Tibial nerve (tissue), 4 donors: ENCODE data around the gene ANGPTL2. TPM values are rescaled to one million over a fixed set of nuclear protein-coding genes. Genes with fewer than 3 reads are reported as not detected.

Experiments used
- DNase-seq, 2 donors: peaks; one replicate each; pipeline ENCODE4 v3.0.0-alpha.2; 2019; ENCODE audit warnings: low spot score in 2 of 2
- H3K27ac ChIP-seq, 4 donors: fragments of 200-600 bp; sonication (generic) in 3 of 4; one replicate each; pipeline ENCODE4 v1.5.1; 2017 to 2019; ENCODE audit warnings: mild to moderate bottlenecking in 1 of 4
- H3K27me3 ChIP-seq, 2 donors: fragments of 200-600 bp; sonication (generic) in 1 of 2; one replicate each; pipeline versions ENCODE4 v1.5.1 to v1.6.0; 2017 to 2019
- H3K36me3 ChIP-seq, 3 donors: fragments of 200-600 bp; sonication (generic); one replicate each; pipeline ENCODE4 v1.5.1; 2018 to 2019
- H3K4me1 ChIP-seq, 4 donors: fragments of 200-600 bp; sonication (generic) in 3 of 4; one replicate each; pipeline ENCODE4 v1.5.1; 2017 to 2019
- H3K4me3 ChIP-seq, 4 donors: fragments of 200-600 bp; sonication (generic) in 3 of 4; one replicate each; pipeline ENCODE4 v1.5.1; 2017 to 2019; ENCODE audit warnings: mild to moderate bottlenecking in 1 of 4, moderate library complexity in 1 of 4
- H3K9me3 ChIP-seq, 4 donors: fragments of 200-600 bp; sonication (generic) in 3 of 4; one replicate each; pipeline ENCODE4 v1.5.1; 2017 to 2019
- CTCF ChIP-seq, 5 experiments: fragments of 200-600 bp in 3 of 5; fragments of 450-650 bp in 2 of 5; sonication (generic) in 3 of 5; IDR thresholded peaks; one replicate each; pipeline ENCODE4 v1.5.1; 2016 to 2019; ENCODE audit warnings: antibody characterized with exemption in 5 of 5, mild to moderate bottlenecking in 3 of 5, moderate library complexity in 2 of 5
- EP300 ChIP-seq, 2 donors: sonication (generic); formaldehyde crosslinking; IDR thresholded peaks; one replicate each; pipeline ENCODE4 v1.6.1; 2017; ENCODE audit warnings: antibody characterized with exemption in 2 of 2, mild to moderate bottlenecking in 1 of 2
- POLR2A ChIP-seq, 2 donors: fragments of 450-650 bp; IDR thresholded peaks; one replicate each; pipeline ENCODE4 v1.6.1; 2017; ENCODE audit warnings: antibody characterized with exemption in 2 of 2, mild to moderate bottlenecking in 2 of 2, moderate library complexity in 2 of 2
- WGBS, 2 donors: methylation state at CpG; one replicate each; pipeline ENCODE4 v1.1.5; 2018; 5-methylcytosine and 5-hydroxymethylcytosine counted together
- total RNA-seq, 4 donors: library from RNA; depleted of rRNA; stranded (reverse); fragments of >200 nt; gene quantifications; one replicate each; pipeline ENCODE4 v1.1.0, GENCODE V29; 2016

Gene ANGPTL2
- total RNA-seq, 4 donors from 2014 or later: 34.5 to 64.1 (median 47.1) TPM

- Histone ChIP-seq H3K9me3 (no peaks in the 10 kb centered on the region), H3K27ac (peak overlapping the region in 2 of 4 donors; percentile 22 to 94), H3K27me3 (no peaks in the 10 kb centered on the region), H3K36me3 (peaks cover 0 to 62% (median 0%) of the 10 kb centered on the region in 3 donors), H3K4me3 (no peak overlapping the region), H3K4me1 (peaks cover 0 to 48% (median 9%) of the 10 kb centered on the region in 4 donors)
- WGBS, 2 donors: 85 to 87% methylated on average over 11 of the region's 11 CpGs
- TF ChIP-seq CTCF (IDR thresholded peaks at IDR 0.05) (no peak), EP300 (IDR thresholded peaks at IDR 0.05) (no peak), POLR2A (IDR thresholded peaks at IDR 0.05) (no peak)
- DNase-seq: no peak
Measured at GRCh38 chr9:127092041-127092608, 30.3 kb downstream of the ANGPTL2 start.

GRCh38 chr9:127091526-127091925 lies 30.9 kb downstream of the ANGPTL2 start:
- Histone ChIP-seq H3K27ac (peak overlapping the region in 2 of 4 donors; percentile 86 to 94), H3K9me3 (no peaks in the 10 kb centered on the region), H3K36me3 (peaks cover 0 to 68% (median 0%) of the 10 kb centered on the region in 3 donors), H3K4me3 (no peak overlapping the region), H3K27me3 (no peaks in the 10 kb centered on the region), H3K4me1 (peaks cover 0 to 46% (median 9%) of the 10 kb centered on the region in 4 donors)
- TF ChIP-seq POLR2A (IDR thresholded peaks at IDR 0.05): no peak
- no peak for TF ChIP-seq CTCF (IDR thresholded peaks at IDR 0.05)
- no peak for TF ChIP-seq EP300 (IDR thresholded peaks at IDR 0.05)
- DNase-seq: no peak
- WGBS, 2 donors: 91 to 93% methylated on average over 13 of the region's 13 CpGs

GRCh38 chr9:127090341-127090985 lies 32.0 kb downstream of the ANGPTL2 start:
- WGBS, 2 donors: 74 to 78% methylated on average over 6 of the region's 6 CpGs
- H3K4me3 ChIP-seq: no peak overlapping the region
- H3K27me3 ChIP-seq: no peaks in the 10 kb centered on the region
- no peaks in the 10 kb centered on the region for H3K9me3 ChIP-seq
- H3K27ac ChIP-seq: peak overlapping the region; percentile 65 to 94 (median 78)
- H3K36me3 ChIP-seq: peaks cover 0 to 70% (median 0%) of the 10 kb centered on the region in 3 donors
- no peak for DNase-seq
- H3K4me1 ChIP-seq: peaks cover 0 to 35% (median 7%) of the 10 kb centered on the region in 4 donors
- TF ChIP-seq CTCF (IDR thresholded peaks at IDR 0.05): no peak
- TF ChIP-seq POLR2A (IDR thresholded peaks at IDR 0.05): no peak
- TF ChIP-seq EP300 (IDR thresholded peaks at IDR 0.05): no peak

- H3K27me3 ChIP-seq: no peaks in the 10 kb centered on the region
- H3K27ac ChIP-seq: peak overlapping the region; percentile 65 to 94 (median 78)
- DNase-seq: no peak
- H3K4me1 ChIP-seq: peaks cover 0 to 31% (median 7%) of the 10 kb centered on the region in 4 donors
- no peak overlapping the region for H3K4me3 ChIP-seq
- 73 to 80% methylated on average over 4 to 6 of the region's 6 CpGs for WGBS, 2 donors
- TF ChIP-seq CTCF (IDR thresholded peaks at IDR 0.05): no peak
- no peak for TF ChIP-seq POLR2A (IDR thresholded peaks at IDR 0.05)
- peak; percentile 31 to 79 for TF ChIP-seq EP300 (IDR thresholded peaks at IDR 0.05)
- no peaks in the 10 kb centered on the region for H3K9me3 ChIP-seq
- peaks cover 0 to 70% (median 0%) of the 10 kb centered on the region in 3 donors for H3K36me3 ChIP-seq
Measured at GRCh38 chr9:127089631-127090081, 32.8 kb downstream of the ANGPTL2 start.
